Panc1 (cell line): Measurements from ENCODE around the gene ALDH1A1. TPM values are rescaled to one million over a fixed set of nuclear protein-coding genes. Genes with fewer than 3 reads are reported as not detected.

ENCODE experiments used
- ATAC-seq: fragments of 200-7000 bp; cut with Tn5 transposase; 2 replicates; pipeline ENCODE4 v1.9.1; 2020; ENCODE audit warnings: mild to moderate bottlenecking, moderate library complexity
- BruUV-seq: library from RNA; stranded (reverse); fragments of 400-500 nt; replicated peaks from 2 replicates; lab custom pipeline; 2021; lab: Mats Ljungman, UMichigan
- CTCF ChIA-PET: fragments of 300-600 bp; sonication (Branson Sonifier 250); formaldehyde crosslinking; loops from one replicate; lab custom pipeline; 2022; ENCODE audit warnings: antibody characterized with exemption; lab: Charles Lee
- POLR2A ChIA-PET: fragments of 300-600 bp; sonication (Branson Sonifier 250); formaldehyde crosslinking; loops from one replicate; lab custom pipeline; 2022; ENCODE audit warnings: antibody characterized with exemption; lab: Charles Lee
- DNase-seq: peaks from one replicate; pipeline ENCODE4 v3.0.0-alpha.2; 2010; ENCODE audit warnings: low read depth, low spot score
- H3K27ac ChIP-seq: 2 replicates; pipeline ENCODE4 v1.5.1; 2011; ENCODE audit warnings: mild to moderate bottlenecking, low read length, inconsistent platforms
- H3K27me3 ChIP-seq: fragments of 200-500 bp; sonication (Bioruptor generic); 2 replicates; pipeline ENCODE4 v1.6.0; 2014; ENCODE audit warnings: low read length, inconsistent platforms; ENCODE audit not compliant: control insufficient read depth, insufficient read depth
- H3K36me3 ChIP-seq: fragments of 200-500 bp; sonication (Bioruptor generic); 2 replicates; pipeline ENCODE4 v1.5.1; 2014; ENCODE audit warnings: inconsistent platforms, mild to moderate bottlenecking, low read length, moderate library complexity; ENCODE audit not compliant: control insufficient read depth, insufficient read depth
- H3K4me1 ChIP-seq: 2 replicates; pipeline ENCODE4 v1.5.1; 2011; ENCODE audit warnings: inconsistent platforms, mild to moderate bottlenecking, low read length, moderate library complexity; ENCODE audit not compliant: control insufficient read depth, insufficient read depth
- H3K4me3 ChIP-seq, 2 experiments: 2 replicates each; pipeline ENCODE4 v1.5.1; 2011 to 2012; ENCODE audit warnings: low read depth in 2 of 2, low read length in 2 of 2, mild to moderate bottlenecking in 2 of 2, inconsistent platforms in 1 of 2, moderate library complexity in 1 of 2
- H3K9me3 ChIP-seq: fragments of 200-500 bp; sonication (Bioruptor generic); 2 replicates; pipeline ENCODE4 v1.5.1; 2014; ENCODE audit warnings: low read depth, mild to moderate bottlenecking, inconsistent platforms, low read length, moderate library complexity; ENCODE audit not compliant: control insufficient read depth, insufficient read depth
- POLR2AphosphoS5 ChIP-seq: IDR thresholded peaks from 2 replicates; pipeline ENCODE4 v1.6.1; 2012; ENCODE audit warnings: mild to moderate bottlenecking, low read depth, low read length, moderate library complexity
- SIN3A ChIP-seq: IDR thresholded peaks from 2 replicates; pipeline ENCODE4 v1.6.1; 2012; ENCODE audit warnings: low read depth, mild to moderate bottlenecking, low read length, moderate library complexity, borderline replicate concordance; ENCODE audit not compliant: insufficient read depth
- TCF7L2 ChIP-seq: IDR thresholded peaks from 2 replicates; pipeline ENCODE4 v1.6.1; 2011; ENCODE audit warnings: mild to moderate bottlenecking, low read depth, low read length, inconsistent platforms
- in situ Hi-C: cut with HindIII; loops from 2 replicates; pipeline ENCODE4 v1.10.0; 2016; ENCODE audit warnings: low sequenced_read_pairs, low pct_unique_long_range_greater_than_20kb
- intact Hi-C: fragments of 100-400 bp; cut with micrococcal nuclease; formaldehyde crosslinking; loops from one replicate; pipeline ENCODE4 v1.10.0; 2022; ENCODE audit not compliant: unreplicated experiment
- total RNA-seq: library from RNA; stranded (reverse); gene quantifications from one replicate; pipeline ENCODE4 v1.2.1, GENCODE V29; 2021; ENCODE audit not compliant: unreplicated experiment
- TF ChIP-seq, protein P1 (sequence below), 2 experiments: IDR thresholded peaks; 2 replicates each; pipeline ENCODE4 v1.6.1; 2011 to 2012; ENCODE audit warnings: low read depth in 2 of 2, control low read depth in 1 of 2, low read length in 1 of 2, mild to moderate bottlenecking in 1 of 2, moderate library complexity in 1 of 2; ENCODE audit not compliant: insufficient read depth in 1 of 2
- TF ChIP-seq, protein P2 (sequence below): fragments of 450-650 bp; IDR thresholded peaks from 2 replicates; pipeline ENCODE4 v1.5.1; 2017; ENCODE audit warnings: mild to moderate bottlenecking

ALDH1A1 gene
- total RNA-seq, 1 experiment from 2014 or later: 0.54 TPM

DNA sequence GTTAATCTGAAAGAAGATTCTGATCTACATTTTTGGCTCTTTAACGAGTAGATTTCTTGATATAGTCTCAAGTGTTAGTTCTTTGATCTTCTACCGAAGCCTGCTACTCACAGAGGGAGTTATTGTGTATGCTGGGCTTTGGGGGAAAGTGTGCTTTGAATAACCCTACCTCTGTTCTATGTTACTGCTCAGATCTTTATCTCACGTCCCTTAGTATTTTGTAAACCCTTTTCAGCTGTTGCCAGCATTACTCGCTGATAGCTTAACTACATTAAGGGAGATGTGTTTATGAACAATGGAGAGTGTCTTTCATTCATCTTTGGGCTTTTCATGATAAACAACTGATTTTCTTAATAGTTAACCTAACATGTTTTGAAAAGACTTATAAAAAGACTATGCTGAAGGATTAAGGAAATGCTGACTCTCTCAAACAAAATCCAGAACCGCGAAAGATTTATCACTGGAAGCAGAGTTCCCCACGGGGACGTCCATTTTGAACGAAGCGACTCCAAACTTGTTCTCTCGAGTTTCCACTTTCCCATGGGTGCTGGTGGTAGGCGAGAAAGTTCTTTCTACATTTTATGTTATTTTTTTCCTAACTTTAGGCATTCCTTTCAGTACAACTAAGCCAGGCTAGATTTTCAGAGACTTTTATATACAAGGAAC is 27.9 kb upstream of the ALDH1A1 start:
- TF ChIP-seq, protein P1, sequence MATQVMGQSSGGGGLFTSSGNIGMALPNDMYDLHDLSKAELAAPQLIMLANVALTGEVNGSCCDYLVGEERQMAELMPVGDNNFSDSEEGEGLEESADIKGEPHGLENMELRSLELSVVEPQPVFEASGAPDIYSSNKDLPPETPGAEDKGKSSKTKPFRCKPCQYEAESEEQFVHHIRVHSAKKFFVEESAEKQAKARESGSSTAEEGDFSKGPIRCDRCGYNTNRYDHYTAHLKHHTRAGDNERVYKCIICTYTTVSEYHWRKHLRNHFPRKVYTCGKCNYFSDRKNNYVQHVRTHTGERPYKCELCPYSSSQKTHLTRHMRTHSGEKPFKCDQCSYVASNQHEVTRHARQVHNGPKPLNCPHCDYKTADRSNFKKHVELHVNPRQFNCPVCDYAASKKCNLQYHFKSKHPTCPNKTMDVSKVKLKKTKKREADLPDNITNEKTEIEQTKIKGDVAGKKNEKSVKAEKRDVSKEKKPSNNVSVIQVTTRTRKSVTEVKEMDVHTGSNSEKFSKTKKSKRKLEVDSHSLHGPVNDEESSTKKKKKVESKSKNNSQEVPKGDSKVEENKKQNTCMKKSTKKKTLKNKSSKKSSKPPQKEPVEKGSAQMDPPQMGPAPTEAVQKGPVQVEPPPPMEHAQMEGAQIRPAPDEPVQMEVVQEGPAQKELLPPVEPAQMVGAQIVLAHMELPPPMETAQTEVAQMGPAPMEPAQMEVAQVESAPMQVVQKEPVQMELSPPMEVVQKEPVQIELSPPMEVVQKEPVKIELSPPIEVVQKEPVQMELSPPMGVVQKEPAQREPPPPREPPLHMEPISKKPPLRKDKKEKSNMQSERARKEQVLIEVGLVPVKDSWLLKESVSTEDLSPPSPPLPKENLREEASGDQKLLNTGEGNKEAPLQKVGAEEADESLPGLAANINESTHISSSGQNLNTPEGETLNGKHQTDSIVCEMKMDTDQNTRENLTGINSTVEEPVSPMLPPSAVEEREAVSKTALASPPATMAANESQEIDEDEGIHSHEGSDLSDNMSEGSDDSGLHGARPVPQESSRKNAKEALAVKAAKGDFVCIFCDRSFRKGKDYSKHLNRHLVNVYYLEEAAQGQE (IDR thresholded peaks at IDR 0.05; ENCODE audit: insufficient read depth in 1 of 2, low read depth in 2 of 2, low read length in 1 of 2): no peak
- TF ChIP-seq TCF7L2: no peak
- TF ChIP-seq, protein P2, sequence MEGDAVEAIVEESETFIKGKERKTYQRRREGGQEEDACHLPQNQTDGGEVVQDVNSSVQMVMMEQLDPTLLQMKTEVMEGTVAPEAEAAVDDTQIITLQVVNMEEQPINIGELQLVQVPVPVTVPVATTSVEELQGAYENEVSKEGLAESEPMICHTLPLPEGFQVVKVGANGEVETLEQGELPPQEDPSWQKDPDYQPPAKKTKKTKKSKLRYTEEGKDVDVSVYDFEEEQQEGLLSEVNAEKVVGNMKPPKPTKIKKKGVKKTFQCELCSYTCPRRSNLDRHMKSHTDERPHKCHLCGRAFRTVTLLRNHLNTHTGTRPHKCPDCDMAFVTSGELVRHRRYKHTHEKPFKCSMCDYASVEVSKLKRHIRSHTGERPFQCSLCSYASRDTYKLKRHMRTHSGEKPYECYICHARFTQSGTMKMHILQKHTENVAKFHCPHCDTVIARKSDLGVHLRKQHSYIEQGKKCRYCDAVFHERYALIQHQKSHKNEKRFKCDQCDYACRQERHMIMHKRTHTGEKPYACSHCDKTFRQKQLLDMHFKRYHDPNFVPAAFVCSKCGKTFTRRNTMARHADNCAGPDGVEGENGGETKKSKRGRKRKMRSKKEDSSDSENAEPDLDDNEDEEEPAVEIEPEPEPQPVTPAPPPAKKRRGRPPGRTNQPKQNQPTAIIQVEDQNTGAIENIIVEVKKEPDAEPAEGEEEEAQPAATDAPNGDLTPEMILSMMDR: no peak
- TF ChIP-seq POLR2AphosphoS5: no peak
- TF ChIP-seq SIN3A: no peak
- Histone ChIP-seq H3K27me3 (no peaks in the 10 kb centered on the region), H3K4me1 (no peaks in the 10 kb centered on the region), H3K9me3 (no peaks in the 10 kb centered on the region), H3K36me3 (no peaks in the 10 kb centered on the region), H3K4me3 (no peak overlapping the region), H3K27ac (no peak overlapping the region)
- no TSS peak for BruUV-seq
- ATAC-seq (no peak), DNase-seq (no peak)
- in situ Hi-C loops (no loop called here), intact Hi-C loops (no loop called here)
- POLR2A ChIA-PET: no interaction called here
- CTCF ChIA-PET: no interaction called here

DNA sequence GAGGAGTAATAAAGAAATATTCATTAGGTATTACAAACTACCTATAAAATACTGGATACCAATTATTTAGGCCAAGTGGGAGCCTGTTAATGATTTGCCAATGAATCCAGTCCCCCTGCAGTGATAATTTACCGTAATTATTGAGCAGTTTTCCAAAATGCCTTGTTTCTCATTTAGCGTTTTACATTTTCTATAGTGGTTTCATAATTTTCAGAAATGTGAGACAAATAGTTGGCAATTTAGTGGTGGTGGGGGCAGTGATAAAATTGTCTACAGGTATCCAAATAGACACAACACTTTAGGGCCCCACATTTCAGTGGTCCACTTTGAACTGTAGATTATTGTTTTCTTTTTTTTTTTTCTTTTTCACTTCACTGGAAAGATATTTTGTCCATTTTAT is 27.3 kb upstream of the ALDH1A1 start:
- no peak for TF ChIP-seq TCF7L2
- no peak for TF ChIP-seq POLR2AphosphoS5
- TF ChIP-seq, protein P2: no peak
- TF ChIP-seq, protein P1 (IDR thresholded peaks at IDR 0.05; ENCODE audit: insufficient read depth in 1 of 2, low read depth in 2 of 2, low read length in 1 of 2): no peak
- no peak for TF ChIP-seq SIN3A
- no peaks in the 10 kb centered on the region for H3K4me1 ChIP-seq
- ChIA-PET POLR2A (no interaction called here), CTCF (no interaction called here)
- DNase-seq (no peak), ATAC-seq (no peak)
- in situ Hi-C loops: no loop called here
- no peak overlapping the region for H3K4me3 ChIP-seq
- H3K9me3 ChIP-seq: no peaks in the 10 kb centered on the region
- no TSS peak for BruUV-seq
- intact Hi-C loops: no loop called here
- H3K27me3 ChIP-seq: no peaks in the 10 kb centered on the region
- no peaks in the 10 kb centered on the region for H3K36me3 ChIP-seq
- H3K27ac ChIP-seq: no peak overlapping the region
